IMR-90 (cell line): ENCODE results near the gene EEF1AKMT2. TPM values are rescaled to one million over a fixed set of nuclear protein-coding genes. Genes with fewer than 3 reads are reported as not detected.

Experiments used
- ATAC-seq: fragments of 200-7000 bp; cut with Tn5 transposase; 2 replicates; pipeline ENCODE4 v1.9.1; 2020; ENCODE audit warnings: low read depth, mild to moderate bottlenecking, moderate library complexity
- BruUV-seq: library from RNA; stranded (reverse); fragments of 400-500 nt; replicated peaks from 2 replicates; lab custom pipeline; 2021; lab: Mats Ljungman, UMichigan
- CTCF ChIA-PET: fragments of 300-600 bp; formaldehyde crosslinking; extraction: SDS; loops from one replicate; lab custom pipeline; 2021; ENCODE audit warnings: antibody characterized with exemption; lab: Yijun Ruan, JAX
- POLR2A ChIA-PET: fragments of 300-600 bp; sonication (Branson Sonifier 250); formaldehyde crosslinking; loops from one replicate; lab custom pipeline; 2022; ENCODE audit warnings: antibody characterized with exemption; ENCODE audit not compliant: unreplicated experiment; lab: Charles Lee
- DNase-seq: peaks from one replicate; pipeline ENCODE4 v3.0.0; 2013
- H2AFZ ChIP-seq: replicated peaks from 2 replicates; pipeline ENCODE3; 2013; ENCODE audit warnings: low read length, mild to moderate bottlenecking; ENCODE audit not compliant: poor library complexity
- H2AK5ac ChIP-seq: 2 replicates; pipeline ENCODE4 v1.6.1; 2013; ENCODE audit warnings: low read depth, low read length, inconsistent platforms
- H2AK9ac ChIP-seq: replicated peaks from 2 replicates; pipeline ENCODE3; 2013; ENCODE audit warnings: mild to moderate bottlenecking, low read depth, low read length, moderate library complexity; ENCODE audit not compliant: poor library complexity
- H2BK120ac ChIP-seq: 2 replicates; pipeline ENCODE4 v1.6.1; 2013; ENCODE audit warnings: low read depth, low read length, inconsistent platforms
- H2BK15ac ChIP-seq: 3 replicates; pipeline ENCODE4 v1.6.1; 2013; ENCODE audit warnings: low read depth, low read length, inconsistent platforms
- H2BK20ac ChIP-seq: 2 replicates; pipeline ENCODE4 v1.6.1; 2013; ENCODE audit warnings: low read depth, mild to moderate bottlenecking, inconsistent platforms, low read length, moderate library complexity
- H2BK5ac ChIP-seq: 2 replicates; pipeline ENCODE4 v1.6.1; 2013; ENCODE audit warnings: mild to moderate bottlenecking, low read depth, low read length, inconsistent platforms; ENCODE audit not compliant: poor library complexity, severe bottlenecking
- H3K14ac ChIP-seq: replicated peaks from 2 replicates; pipeline ENCODE4 v1.6.1; 2013; ENCODE audit warnings: low read depth, low read length, inconsistent platforms
- H3K18ac ChIP-seq: 2 replicates; pipeline ENCODE4 v1.6.1; 2013; ENCODE audit warnings: low read depth, low read length, control low read depth
- H3K23ac ChIP-seq: 2 replicates; pipeline ENCODE4 v1.6.1; 2013; ENCODE audit warnings: low read depth, low read length, inconsistent platforms
- H3K27ac ChIP-seq: 2 replicates; pipeline ENCODE4 v1.5.1; 2013; ENCODE audit warnings: mild to moderate bottlenecking, control low read depth, low read length; ENCODE audit not compliant: insufficient read depth
- H3K27me3 ChIP-seq: 2 replicates; pipeline ENCODE4 v1.6.1; 2013; ENCODE audit warnings: low read length; ENCODE audit not compliant: control insufficient read depth, insufficient read depth
- H3K36me3 ChIP-seq: 2 replicates; pipeline ENCODE4 v1.6.1; 2013; ENCODE audit warnings: low read length, mixed read lengths; ENCODE audit not compliant: control insufficient read depth, insufficient read depth
- H3K4ac ChIP-seq: 2 replicates; pipeline ENCODE4 v1.6.1; 2013; ENCODE audit warnings: low read depth, low read length, inconsistent platforms
- H3K4me1 ChIP-seq: 2 replicates; pipeline ENCODE4 v1.6.1; 2013; ENCODE audit warnings: low read length, mixed read lengths; ENCODE audit not compliant: control insufficient read depth, insufficient read depth
- H3K4me2 ChIP-seq: 2 replicates; pipeline ENCODE4 v1.6.1; 2013; ENCODE audit warnings: low read depth, mild to moderate bottlenecking, control low read depth, low read length, moderate library complexity
- H3K4me3 ChIP-seq: 2 replicates; pipeline ENCODE4 v1.5.1; 2013; ENCODE audit warnings: low read depth, mild to moderate bottlenecking, control low read depth, low read length, moderate library complexity; ENCODE audit not compliant: insufficient read depth
- H3K56ac ChIP-seq: 2 replicates; pipeline ENCODE4 v1.6.1; 2013; ENCODE audit warnings: low read length, inconsistent platforms; ENCODE audit not compliant: insufficient read depth; ENCODE audit errors: extremely low read depth
- H3K79me1 ChIP-seq, 2 experiments: 2 replicates each; pipeline ENCODE4 v1.6.1; 2013; ENCODE audit warnings: low read length in 2 of 2, inconsistent platforms in 1 of 2, low read depth in 1 of 2
- H3K9ac ChIP-seq: 2 replicates; pipeline ENCODE4 v1.6.1; 2013; ENCODE audit warnings: low read depth, low read length, control low read depth
- H3K9me1 ChIP-seq: 2 replicates; pipeline ENCODE4 v1.6.1; 2013; ENCODE audit warnings: low read length, inconsistent platforms; ENCODE audit not compliant: insufficient read depth
- H3K9me3 ChIP-seq: 2 replicates; pipeline ENCODE4 v1.6.1; 2013; ENCODE audit warnings: low read length; ENCODE audit not compliant: control insufficient read depth, insufficient read depth
- H4K20me1 ChIP-seq: 2 replicates; pipeline ENCODE4 v1.6.1; 2013; ENCODE audit warnings: low read length, inconsistent platforms; ENCODE audit not compliant: insufficient read depth
- H4K5ac ChIP-seq: 2 replicates; pipeline ENCODE4 v1.6.1; 2013; ENCODE audit warnings: mild to moderate bottlenecking, low read depth, low read length, control low read depth
- H4K8ac ChIP-seq, 2 experiments: 2 replicates each; pipeline ENCODE4 v1.6.1; 2013; ENCODE audit warnings: low read depth in 2 of 2, low read length in 2 of 2, control low read depth in 1 of 2, inconsistent platforms in 1 of 2
- H4K91ac ChIP-seq: 2 replicates; pipeline ENCODE4 v1.6.1; 2013; ENCODE audit warnings: low read depth, low read length, inconsistent platforms; ENCODE audit not compliant: insufficient read depth
- BHLHE40 ChIP-seq: fragments of 150-350 bp; IDR thresholded peaks from 2 replicates; pipeline ENCODE4 v1.6.1; 2016; ENCODE audit warnings: mild to moderate bottlenecking, low read depth, low read length
- CEBPB ChIP-seq: IDR thresholded peaks from 2 replicates; pipeline ENCODE4 v1.6.1; 2012; ENCODE audit warnings: low read depth, low read length, improper control_type of control experiment
- CHD1 ChIP-seq: IDR thresholded peaks from 2 replicates; pipeline ENCODE4 v1.6.1; 2012; ENCODE audit warnings: low read depth, low read length, improper control_type of control experiment
- CTCF ChIP-seq: conservative IDR thresholded peaks from 2 replicates; pipeline ENCODE4 v1.5.1; 2012; ENCODE audit warnings: mild to moderate bottlenecking, low read depth, low read length, improper control_type of control experiment
- ELK1 ChIP-seq: fragments of 150-350 bp; IDR thresholded peaks from 2 replicates; pipeline ENCODE4 v1.6.1; 2016; ENCODE audit warnings: low read depth, mild to moderate bottlenecking, low read length, moderate library complexity, borderline replicate concordance
- FOS ChIP-seq: fragments of 150-350 bp; IDR thresholded peaks from 2 replicates; pipeline ENCODE4 v1.6.1; 2016; ENCODE audit warnings: low read depth, low read length
- MAFK ChIP-seq: IDR thresholded peaks from 2 replicates; pipeline ENCODE4 v1.6.1; 2012; ENCODE audit warnings: low read depth, low read length, improper control_type of control experiment
- MAZ ChIP-seq: IDR thresholded peaks from 2 replicates; pipeline ENCODE4 v1.6.1; 2012; ENCODE audit warnings: low read depth, mild to moderate bottlenecking, low read length, improper control_type of control experiment, moderate library complexity, borderline replicate concordance
- MXI1 ChIP-seq: IDR thresholded peaks from 2 replicates; pipeline ENCODE4 v1.6.1; 2012; ENCODE audit warnings: low read depth, mild to moderate bottlenecking, low read length, moderate library complexity, borderline replicate concordance
- NFE2L2 ChIP-seq: fragments of 150-350 bp; IDR thresholded peaks from 2 replicates; pipeline ENCODE4 v1.6.1; 2016; ENCODE audit warnings: low read depth, mild to moderate bottlenecking, low read length
- POLR2A ChIP-seq: IDR thresholded peaks from 2 replicates; pipeline ENCODE4 v1.6.1; 2012; ENCODE audit warnings: mild to moderate bottlenecking, low read depth, low read length
- RAD21 ChIP-seq: IDR thresholded peaks from 2 replicates; pipeline ENCODE4 v1.6.1; 2012; ENCODE audit warnings: low read length, improper control_type of control experiment
- RFX5 ChIP-seq: IDR thresholded peaks from 2 replicates; pipeline ENCODE4 v1.8.0; 2012; ENCODE audit warnings: low read depth, mild to moderate bottlenecking, low read length, moderate library complexity
- SMC3 ChIP-seq: fragments of 150-350 bp; IDR thresholded peaks from 2 replicates; pipeline ENCODE4 v1.6.1; 2016; ENCODE audit warnings: low read depth, mild to moderate bottlenecking, antibody characterized with exemption, low read length, moderate library complexity
- USF2 ChIP-seq: fragments of 150-350 bp; IDR thresholded peaks from 2 replicates; pipeline ENCODE4 v1.6.1; 2017; ENCODE audit warnings: mild to moderate bottlenecking, antibody characterized with exemption, low read length, low read depth
- WGBS, 2 experiments: methylation state at CpG; one replicate each; pipeline versions ENCODE4 v1.1.5 to v1.1.7; 2013; ENCODE audit warnings: missing lambda C conversion rate in 2 of 2; ENCODE audit not compliant: insufficient read length in 1 of 2; ENCODE audit errors: extremely low coverage in 2 of 2; 5-methylcytosine and 5-hydroxymethylcytosine counted together
- dilution Hi-C: fragments of 300-500 bp; cut with HindIII; formaldehyde crosslinking; loops from one replicate; pipeline ENCODE4 v1.14.3; 2018; ENCODE audit warnings: low sequenced_read_pairs; ENCODE audit not compliant: unreplicated experiment
- in situ Hi-C: fragments of 300-500 bp; cut with MboI; formaldehyde crosslinking; loops from 3 replicates; pipeline ENCODE4 v1.14.3; 2019; ENCODE audit warnings: low sequenced_read_pairs, inconsistent platforms, mixed read lengths
- intact Hi-C: fragments of 100-400 bp; cut with micrococcal nuclease; formaldehyde crosslinking; loops from 2 replicates; pipeline ENCODE4 v1.10.0; 2022
- polyA plus RNA-seq, 3 experiments: library from polyadenylated mRNA; depleted of rRNA; stranded (reverse); fragments of >200 nt; gene quantifications; 2 replicates each; pipeline ENCODE4 v1.2.3, GENCODE V29; 2012; ENCODE audit warnings: low replicate concordance in 1 of 3
- total RNA-seq: library from RNA; depleted of rRNA; stranded (reverse); fragments of >200 nt; gene quantifications from 2 replicates; pipeline ENCODE4 v1.2.3, GENCODE V29; 2012

Gene EEF1AKMT2
- total and polyA plus RNA-seq, 2 of the 4 experiments (the other 2 are of a cell fraction) = 9.7 to 12.7 TPM

DNA sequence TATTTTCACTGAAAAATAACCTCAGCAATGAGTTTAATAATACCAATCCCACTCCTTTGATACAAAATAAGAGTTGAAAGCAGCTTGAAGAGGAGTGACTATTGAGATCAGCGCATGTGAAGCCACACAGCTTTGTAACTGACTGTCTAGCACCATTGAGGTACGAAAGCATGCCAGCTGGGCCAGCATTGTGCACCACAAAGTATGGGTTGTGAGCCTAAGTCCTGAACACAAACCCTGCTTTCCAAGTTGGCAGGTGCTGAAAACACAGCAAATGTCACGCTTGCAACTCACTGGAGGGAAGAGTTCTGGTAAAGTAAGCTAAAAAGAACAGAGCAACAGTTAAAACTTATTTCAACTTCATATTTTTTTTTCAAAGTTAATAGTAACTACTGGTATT lies 43.5 kb downstream of the EEF1AKMT2 start:
- Histone ChIP-seq H3K14ac (no peak overlapping the region), H2BK120ac (no peak overlapping the region), H3K27me3 (no peaks in the 10 kb centered on the region), H3K79me1 (peaks cover 0 to 7% of the 10 kb centered on the region in 2 experiments; a peak in 1 of 4 replicates), H2AK9ac (no peak overlapping the region), H3K9me3 (no peaks in the 10 kb centered on the region), H3K18ac (no peak overlapping the region), H4K8ac (no peak overlapping the region), H2BK5ac (no peak overlapping the region), H4K5ac (no peak overlapping the region), H3K4ac (no peak overlapping the region), H3K9ac (no peak overlapping the region), H3K27ac (no peak overlapping the region), H3K4me1 (peaks cover 6% of the 10 kb centered on the region), H2BK15ac (no peak overlapping the region), H3K56ac (no peak overlapping the region), H2BK20ac (no peak overlapping the region), H4K20me1 (no peaks in the 10 kb centered on the region), H4K91ac (no peak overlapping the region), H3K9me1 (no peaks in the 10 kb centered on the region), H3K4me3 (no peak overlapping the region), H3K36me3 (peaks cover 2% of the 10 kb centered on the region), H2AFZ (no peak overlapping the region), H3K23ac (no peak overlapping the region), H3K4me2 (no peak overlapping the region), H2AK5ac (no peak overlapping the region)
- dilution Hi-C loops = no loop called here
- DNase-seq (no peak), ATAC-seq (no peak)
- ChIA-PET CTCF (interaction anchor here (1.1 kb wide), 1 partner anchor 18 kb away, joined by 4 read pairs; no protein-coding TSS in a partner anchor), POLR2A (no interaction called here)
- BruUV-seq = no TSS peak
- WGBS, 2 experiments = 92% methylated on average over 2 of the region's 3 CpGs; no CpG with 5 or more reads in 1 of the 2 experiments
- intact Hi-C loops = loop anchor here (5.0 kb wide), 1 partner anchor 169 kb away; no protein-coding TSS in a partner anchor
- TF ChIP-seq CHD1 (no peak), MAFK (no peak), SMC3 (no peak), RAD21 (no peak), USF2 (no peak), POLR2A (no peak), ELK1 (no peak), FOS (no peak), CTCF (no peak), MXI1 (no peak), NFE2L2 (no peak), CEBPB (no peak), RFX5 (no peak), MAZ (no peak), BHLHE40 (no peak)
- in situ Hi-C loops = no loop called here
